ENCODE measurements around the gene IL3RA. TPM values are rescaled to one million over a fixed set of nuclear protein-coding genes. Genes with fewer than 3 reads are reported as not detected.
A peak's percentile ranks its signal among the peaks of the same experiment; 100 is the strongest.

IL3RA gene
- total RNA-seq, 1 donor from 2014 or later = 0.53 TPM

DNA sequence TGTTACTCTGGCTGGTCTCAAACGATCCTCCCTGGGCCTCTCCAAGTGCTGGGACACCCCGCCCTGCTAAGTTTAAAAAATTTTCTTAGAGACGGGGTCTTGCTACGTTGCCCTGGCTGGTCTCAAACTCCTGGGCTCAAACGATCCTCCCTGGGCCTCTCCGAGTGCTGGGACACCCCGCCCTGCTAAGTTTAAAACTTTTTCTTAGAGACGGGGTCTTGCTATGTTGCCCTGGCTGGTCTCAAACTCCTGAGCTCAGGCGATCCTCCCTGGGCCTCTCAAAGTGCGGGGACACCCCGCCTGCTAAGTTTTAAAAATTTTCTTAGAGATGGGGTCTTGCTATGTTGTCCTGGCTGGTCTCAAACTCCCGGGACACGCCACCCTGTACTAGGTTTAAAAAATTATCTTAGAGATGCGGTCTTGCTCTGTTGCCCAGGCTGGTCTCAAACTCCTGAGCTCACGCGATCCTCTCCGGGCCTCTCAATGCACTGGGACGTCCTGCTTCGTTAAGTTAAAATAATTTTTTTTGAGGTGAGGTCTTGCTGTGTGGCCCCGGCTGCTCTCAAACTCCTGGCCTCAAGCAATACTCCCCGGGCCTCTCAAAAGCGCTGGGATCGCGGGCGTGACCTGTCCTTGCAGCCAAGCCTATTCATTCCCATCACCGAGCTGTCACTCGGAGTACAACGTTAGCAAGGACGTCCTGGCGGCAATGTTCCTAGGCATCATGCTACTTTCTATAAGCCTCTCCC lies 54.2 kb downstream of the IL3RA start:
- CTCF ChIA-PET = no interaction called here

DNA sequence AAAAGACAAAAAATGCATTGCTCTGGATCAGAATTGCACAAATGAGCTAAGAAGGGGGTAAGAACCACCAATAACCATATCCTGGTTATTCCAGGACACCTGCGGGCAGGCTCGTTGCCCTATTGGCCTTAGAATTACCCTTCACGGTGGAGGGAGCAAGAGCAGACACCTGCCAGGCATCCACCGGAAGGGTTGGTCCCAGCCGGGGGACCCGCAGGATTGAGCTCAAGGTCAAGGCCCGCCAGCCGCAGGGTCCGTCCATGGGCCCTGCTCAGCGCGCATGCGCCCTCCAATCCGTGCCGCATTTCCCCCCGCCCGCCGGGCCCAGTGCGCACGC lies 54.8 kb downstream of the IL3RA start:
- ATAC-seq (ENCODE audit: low read depth) (no peak), DNase-seq (peak; percentile 99)
- H3K4me3 Mint-ChIP-seq = peak overlapping the region; percentile 93
- H3K27me3 Mint-ChIP-seq = no peaks in the 10 kb centered on the region
- intact Hi-C loops (cut with micrococcal nuclease) = loop anchor here (5.0 kb wide), 2 partner anchors 1126 to 1301 kb away; partner anchors contain the start of gene CD99
- H3K9me3 Mint-ChIP-seq = no peaks in the 10 kb centered on the region
- ChIA-PET POLR2A (no interaction called here), CTCF (no interaction called here)
- H3K27ac Mint-ChIP-seq = peak overlapping the region; percentile 93
- H3K36me3 Mint-ChIP-seq (ENCODE audit: low read depth) = peaks cover 62% of the 10 kb centered on the region
- peaks cover 47% of the 10 kb centered on the region for H3K4me1 Mint-ChIP-seq
- TF ChIP-seq, protein P1, sequence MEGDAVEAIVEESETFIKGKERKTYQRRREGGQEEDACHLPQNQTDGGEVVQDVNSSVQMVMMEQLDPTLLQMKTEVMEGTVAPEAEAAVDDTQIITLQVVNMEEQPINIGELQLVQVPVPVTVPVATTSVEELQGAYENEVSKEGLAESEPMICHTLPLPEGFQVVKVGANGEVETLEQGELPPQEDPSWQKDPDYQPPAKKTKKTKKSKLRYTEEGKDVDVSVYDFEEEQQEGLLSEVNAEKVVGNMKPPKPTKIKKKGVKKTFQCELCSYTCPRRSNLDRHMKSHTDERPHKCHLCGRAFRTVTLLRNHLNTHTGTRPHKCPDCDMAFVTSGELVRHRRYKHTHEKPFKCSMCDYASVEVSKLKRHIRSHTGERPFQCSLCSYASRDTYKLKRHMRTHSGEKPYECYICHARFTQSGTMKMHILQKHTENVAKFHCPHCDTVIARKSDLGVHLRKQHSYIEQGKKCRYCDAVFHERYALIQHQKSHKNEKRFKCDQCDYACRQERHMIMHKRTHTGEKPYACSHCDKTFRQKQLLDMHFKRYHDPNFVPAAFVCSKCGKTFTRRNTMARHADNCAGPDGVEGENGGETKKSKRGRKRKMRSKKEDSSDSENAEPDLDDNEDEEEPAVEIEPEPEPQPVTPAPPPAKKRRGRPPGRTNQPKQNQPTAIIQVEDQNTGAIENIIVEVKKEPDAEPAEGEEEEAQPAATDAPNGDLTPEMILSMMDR (IDR thresholded peaks at IDR 0.05) = no peak

More for the DNA sequence above, 54.2 kb downstream of the IL3RA start:
- H3K4me3 Mint-ChIP-seq = peak overlapping the region; percentile 93
- DNase-seq (peak; percentile 10), ATAC-seq (ENCODE audit: low read depth) (no peak)
- H3K9me3 Mint-ChIP-seq = no peaks in the 10 kb centered on the region
- peak overlapping the region; percentile 93 for H3K27ac Mint-ChIP-seq
- H3K36me3 Mint-ChIP-seq (ENCODE audit: low read depth) = peaks cover 61% of the 10 kb centered on the region
- TF ChIP-seq, protein P1 (IDR thresholded peaks at IDR 0.05) = no peak
- no peaks in the 10 kb centered on the region for H3K27me3 Mint-ChIP-seq
- POLR2A ChIA-PET = no interaction called here
- intact Hi-C loops (cut with micrococcal nuclease) = loop anchor here (5.0 kb wide), 2 partner anchors 1127 to 1302 kb away; partner anchors contain the start of gene CD99
- H3K4me1 Mint-ChIP-seq = peaks cover 47% of the 10 kb centered on the region

DNA sequence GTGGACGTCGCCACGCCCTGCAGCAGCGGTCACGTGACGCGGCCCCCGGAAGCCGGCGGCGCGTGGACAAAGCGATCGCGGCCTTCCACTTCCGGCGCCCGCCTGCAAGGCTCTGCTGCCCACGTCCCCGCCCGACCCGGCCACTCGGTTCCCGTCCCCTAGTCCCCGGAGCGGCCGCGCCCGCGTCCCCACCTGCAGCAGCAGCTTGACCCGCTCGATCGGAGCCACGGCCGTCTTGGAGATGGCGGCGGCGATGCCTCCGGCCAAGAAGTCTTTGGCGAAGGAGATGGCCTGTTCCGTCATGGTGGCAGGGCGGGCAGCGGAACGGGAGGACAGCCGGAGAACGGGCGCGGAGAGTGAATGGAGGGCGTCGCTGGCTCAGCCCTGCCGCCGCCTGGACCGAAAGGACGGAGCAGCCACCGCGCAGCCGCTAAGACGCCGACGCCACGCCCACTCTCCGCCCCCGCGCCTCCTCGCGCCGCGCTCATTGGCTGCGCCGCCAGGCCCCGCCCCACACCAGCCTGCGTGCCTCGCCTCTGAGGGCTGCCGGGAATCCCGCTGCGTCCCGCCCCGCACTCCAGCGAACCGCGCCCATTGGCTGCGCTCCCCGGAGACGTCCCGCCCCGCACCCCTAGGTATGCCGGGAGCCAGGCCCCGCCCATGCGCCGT lies 55.3 kb downstream of the IL3RA start, which contains the start of gene SLC25A6:
Gene SLC25A6, minus strand, starts transcription at position 407 of the 669 bp plus-strand sequence. Its CDS starts 104 bp downstream, at position 303.
- peaks cover 62% of the 10 kb centered on the region for H3K36me3 Mint-ChIP-seq (ENCODE audit: low read depth)
- TF ChIP-seq, protein P1 (IDR thresholded peaks at IDR 0.05) = no peak
- ATAC-seq (ENCODE audit: low read depth) (peak; percentile 96), DNase-seq (peak; percentile 100)
- POLR2A ChIA-PET = no interaction called here
- H3K27ac Mint-ChIP-seq = peak within 1 kb of the TSS; percentile 93
- peaks cover 47% of the 10 kb centered on the region for H3K4me1 Mint-ChIP-seq
- intact Hi-C loops (cut with micrococcal nuclease) = loop anchor here (1.0 to 5.0 kb wide), 10 partner anchors 61 to 1300 kb away; partner anchors contain the start of genes AKAP17A, CD99, GTPBP6 and P2RY8
- no peaks in the 10 kb centered on the region for H3K27me3 Mint-ChIP-seq
- H3K4me3 Mint-ChIP-seq = peak within 1 kb of the TSS; percentile 93
- H3K9me3 Mint-ChIP-seq = no peaks in the 10 kb centered on the region
- CTCF ChIA-PET = no interaction called here

DNA sequence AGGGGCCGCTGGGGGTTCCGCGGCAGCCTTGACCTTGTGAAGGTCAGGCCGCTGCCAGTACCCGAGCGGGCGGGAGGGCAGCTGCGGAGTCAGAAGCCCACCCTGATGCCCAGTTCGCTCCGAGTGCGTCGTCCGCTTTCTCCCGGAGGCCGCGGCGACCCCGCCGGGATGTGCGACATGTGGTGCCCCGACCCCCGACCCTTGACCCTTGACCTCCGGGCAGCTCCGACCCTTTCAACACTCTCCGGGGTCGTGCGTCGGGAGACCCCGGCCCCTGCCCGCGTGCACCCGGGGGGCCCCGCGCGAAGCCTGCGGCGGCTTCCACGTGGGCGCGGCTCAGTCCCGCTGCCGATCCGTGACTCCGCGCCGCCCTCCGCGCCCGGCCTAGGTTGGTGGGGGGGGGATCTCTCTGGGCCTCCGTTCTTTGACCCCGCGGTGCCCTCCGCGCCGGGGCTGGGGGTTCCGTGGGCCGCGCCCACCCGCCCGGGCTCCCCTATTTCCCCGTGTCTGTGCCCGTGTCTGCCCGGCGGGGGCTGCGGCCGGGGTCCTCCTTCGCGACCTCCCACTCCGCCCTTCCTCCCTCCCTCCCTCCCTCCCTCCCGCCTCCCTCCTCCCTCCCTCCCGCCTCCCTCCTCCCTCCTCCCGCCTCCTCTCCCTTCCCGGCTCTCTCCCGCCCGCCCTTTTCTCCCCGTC lies 55.9 kb downstream of the IL3RA start:
- Mint-ChIP-seq H3K36me3 (ENCODE audit: low read depth) (peaks cover 58% of the 10 kb centered on the region), H3K27ac (peak overlapping the region; percentile 93), H3K4me3 (peak overlapping the region; percentile 93), H3K27me3 (no peaks in the 10 kb centered on the region), H3K9me3 (no peaks in the 10 kb centered on the region), H3K4me1 (peaks cover 46% of the 10 kb centered on the region)
- TF ChIP-seq, protein P1 (IDR thresholded peaks at IDR 0.05) = no peak
- ChIA-PET POLR2A (no interaction called here), CTCF (no interaction called here)
- ATAC-seq (ENCODE audit: low read depth) (peak; percentile 35), DNase-seq (no peak)
- intact Hi-C loops (cut with micrococcal nuclease) = loop anchor here (1.0 to 5.0 kb wide), 10 partner anchors 61 to 1300 kb away; partner anchors contain the start of genes AKAP17A, CD99, GTPBP6 and P2RY8
